HepG2 (cell line): ENCODE measurements around the gene TMEM87A. TPM values are rescaled to one million over a fixed set of nuclear protein-coding genes. Genes with fewer than 3 reads are reported as not detected.

ENCODE experiments used
- ATAC-seq: fragments of 200-7000 bp; cut with Tn5 transposase; 3 replicates; pipeline ENCODE4 v1.9.1; 2020; ENCODE audit warnings: mild to moderate bottlenecking, moderate library complexity
- BruUV-seq: library from RNA; stranded (reverse); fragments of 400-500 nt; replicated peaks from 2 replicates; lab custom pipeline; 2021; lab: Mats Ljungman, UMichigan
- CTCF ChIA-PET: fragments of 300-600 bp; formaldehyde crosslinking; extraction: SDS; loops from one replicate; lab custom pipeline; 2021; ENCODE audit warnings: low total read pairs, inconsistent platforms, low intra/inter-chr PET ratio; lab: Yijun Ruan, JAX
- POLR2A ChIA-PET: fragments of 350-600 bp; sonication (Branson Sonifier 250); formaldehyde crosslinking; loops from one replicate; lab custom pipeline; 2020; ENCODE audit warnings: antibody characterized with exemption, inconsistent platforms; lab: Yijun Ruan, JAX
- DNase-seq: peaks from one replicate; pipeline ENCODE4 v3.0.0-alpha.2; 2015; ENCODE audit warnings: low spot score
- FAIRE-seq: peaks from 3 replicates; lab custom pipeline; 2011; peaks lifted over from hg19 to GRCh38; lab: Jason Lieb, UNC
- H2AFZ ChIP-seq: one replicate; pipeline ENCODE4 v1.6.1; 2011; ENCODE audit warnings: low read length, inconsistent platforms
- H3K27ac ChIP-seq: fragments of 300-600 bp; 3 replicates; pipeline ENCODE4 v1.8.0; 2011; ENCODE audit warnings: mixed run types, mild to moderate bottlenecking, mixed read lengths, low read length, inconsistent platforms; ENCODE audit not compliant: insufficient read depth; ENCODE audit errors: extremely low read length
- H3K27me3 ChIP-seq, 2 experiments: fragments of 200-600 bp in 1 of 2; 2 replicates in 1 of 2; 3 replicates in 1 of 2; pipeline versions ENCODE4 v1.6.0 to v1.8.0; 2011; ENCODE audit warnings: low read length in 2 of 2, mild to moderate bottlenecking in 2 of 2, moderate library complexity in 2 of 2, inconsistent platforms in 1 of 2; ENCODE audit not compliant: insufficient read depth in 2 of 2, control insufficient read depth in 1 of 2
- H3K36me3 ChIP-seq, 2 experiments: fragments of 200-600 bp in 1 of 2; replicated peaks in 1 of 2; 2 replicates in 1 of 2; 3 replicates in 1 of 2; pipeline versions ENCODE4 v1.5.1 to v1.8.0; 2011; ENCODE audit warnings: low read length in 2 of 2, inconsistent platforms in 1 of 2; ENCODE audit not compliant: insufficient read depth in 2 of 2, control insufficient read depth in 1 of 2
- H3K4me1 ChIP-seq: 2 replicates; pipeline ENCODE4 v1.5.1; 2012; ENCODE audit warnings: low read length, inconsistent platforms; ENCODE audit not compliant: insufficient read depth
- H3K4me2 ChIP-seq: 2 replicates; pipeline ENCODE4 v1.6.0; 2011; ENCODE audit warnings: low read depth, low read length, inconsistent platforms
- H3K4me3 ChIP-seq, 3 experiments: fragments of 200-600 bp in 1 of 3; sonication (generic), shearing (Covaris generic) in 1 of 3; replicated peaks in 1 of 3; 2 replicates each; pipeline ENCODE4 v1.5.1; 2011 to 2016; ENCODE audit warnings: low read length in 3 of 3, inconsistent platforms in 2 of 3, low read depth in 2 of 3, mild to moderate bottlenecking in 2 of 3, control low read depth in 1 of 3, mixed read lengths in 1 of 3; ENCODE audit not compliant: insufficient read depth in 1 of 3
- H3K79me2 ChIP-seq: one replicate; pipeline ENCODE4 v1.6.1; 2011; ENCODE audit warnings: low read length, inconsistent platforms; ENCODE audit not compliant: insufficient read depth
- H3K9ac ChIP-seq: 2 replicates; pipeline ENCODE4 v1.6.0; 2011; ENCODE audit warnings: mild to moderate bottlenecking, low read depth, low read length, inconsistent platforms; ENCODE audit not compliant: insufficient read depth
- H3K9me3 ChIP-seq: 2 replicates; pipeline ENCODE4 v1.5.1; 2012; ENCODE audit warnings: mild to moderate bottlenecking, low read length
- H4K20me1 ChIP-seq: 2 replicates; pipeline ENCODE4 v1.6.0; 2011; ENCODE audit warnings: inconsistent platforms, mild to moderate bottlenecking, low read length, moderate library complexity; ENCODE audit not compliant: insufficient read depth
- AGO2 ChIP-seq: fragments of 200-400 bp; formaldehyde crosslinking; optimal IDR thresholded peaks from 2 replicates; pipeline ENCODE3; 2017; ENCODE audit warnings: mild to moderate bottlenecking, low read depth, low read length, moderate library complexity
- GLI4 ChIP-seq: sonication (generic); formaldehyde crosslinking; IDR thresholded peaks from 2 replicates; pipeline ENCODE4 v1.5.1; 2020; ENCODE audit warnings: missing genetic modification reagents, mild to moderate bottlenecking, moderate library complexity, borderline replicate concordance
- GZF1 ChIP-seq: sonication (generic); formaldehyde crosslinking; IDR thresholded peaks from 2 replicates; pipeline ENCODE4 v1.5.1; 2020; ENCODE audit warnings: mild to moderate bottlenecking, missing genetic modification reagents
- HNF4G ChIP-seq, 2 experiments: sonication (generic) in 1 of 2; formaldehyde crosslinking in 1 of 2; IDR thresholded peaks; 2 replicates each; pipeline versions ENCODE4 v1.4.0 to v1.6.1; 2011 to 2020; ENCODE audit warnings: borderline replicate concordance in 2 of 2, low read depth in 2 of 2, mild to moderate bottlenecking in 2 of 2, low read length in 1 of 2, missing genetic modification reagents in 1 of 2, moderate library complexity in 1 of 2
- KDM5B ChIP-seq: sonication (generic); formaldehyde crosslinking; IDR thresholded peaks from 2 replicates; pipeline ENCODE4 v1.4.0; 2020; ENCODE audit warnings: missing genetic modification reagents, mild to moderate bottlenecking, borderline replicate concordance
- PCBP2 ChIP-seq: fragments of 200-400 bp; formaldehyde crosslinking; optimal IDR thresholded peaks from 2 replicates; pipeline ENCODE3; 2018; ENCODE audit warnings: low read length, low read depth; ENCODE audit not compliant: poor library complexity, severe bottlenecking
- REXO4 ChIP-seq: sonication (generic); formaldehyde crosslinking; IDR thresholded peaks from 2 replicates; pipeline ENCODE4 v1.8.0; 2022; ENCODE audit warnings: missing genetic modification reagents, mild to moderate bottlenecking, borderline replicate concordance
- RORA ChIP-seq: sonication (generic); formaldehyde crosslinking; IDR thresholded peaks from 2 replicates; pipeline ENCODE4 v1.5.0; 2020; ENCODE audit warnings: mild to moderate bottlenecking, missing genetic modification reagents, moderate library complexity
- ZNF180 ChIP-seq: sonication (generic); formaldehyde crosslinking; IDR thresholded peaks from 2 replicates; pipeline ENCODE4 v1.4.0; 2020; ENCODE audit warnings: low read depth, missing genetic modification reagents, borderline replicate concordance
- ZNF660 ChIP-seq: sonication (generic); formaldehyde crosslinking; IDR thresholded peaks from 2 replicates; pipeline ENCODE4 v1.5.1; 2020; ENCODE audit warnings: mild to moderate bottlenecking, low read depth, missing genetic modification reagents, borderline replicate concordance
- ZNF713 ChIP-seq: sonication (generic); formaldehyde crosslinking; IDR thresholded peaks from 2 replicates; pipeline ENCODE4 v1.4.0; 2020; ENCODE audit warnings: mild to moderate bottlenecking, missing genetic modification reagents
- ZNF777 ChIP-seq: sonication (generic); formaldehyde crosslinking; IDR thresholded peaks from 2 replicates; pipeline ENCODE4 v1.4.0; 2020; ENCODE audit warnings: missing genetic modification reagents
- ZSCAN29 ChIP-seq: sonication (generic); formaldehyde crosslinking; conservative IDR thresholded peaks from 2 replicates; pipeline ENCODE4 v1.4.0; 2020; ENCODE audit warnings: mild to moderate bottlenecking, missing genetic modification reagents
- WGBS: methylation state at CpG from one replicate; pipeline ENCODE4 v1.1.6; 2017; ENCODE audit warnings: low lambda C conversion rate; 5-methylcytosine and 5-hydroxymethylcytosine counted together
- in situ Hi-C: cut with HindIII; loops from 2 replicates; pipeline ENCODE4 v1.10.0; 2017; ENCODE audit warnings: low pct_unique_long_range_greater_than_20kb; ENCODE audit not compliant: extremely low pct_ligation_motif_present
- intact Hi-C: fragments of 100-400 bp; cut with micrococcal nuclease; formaldehyde crosslinking; loops from one replicate; pipeline ENCODE4 v1.10.0; 2022; ENCODE audit not compliant: unreplicated experiment
- polyA plus RNA-seq, 8 experiments: library from polyadenylated mRNA; depleted of rRNA in 3 of 8; stranded (reverse) in 7 of 8; unstranded in 1 of 8; fragments of >200 nt; fragmentation: Illumina TruSeq in 4 of 8; extraction: Trizol in 4 of 8; gene quantifications; 2 replicates each; pipeline versions ENCODE4 v1.2.1 to v1.2.3, GENCODE V29; 2011 to 2016; ENCODE audit warnings: low read depth in 4 of 8, missing spikeins in 1 of 8, mixed read lengths in 1 of 8; ENCODE audit not compliant: insufficient read depth in 1 of 8
- total RNA-seq, 5 experiments: library from RNA; depleted of rRNA; stranded (reverse); fragments of >200 nt; fragmentation: Illumina TruSeq; extraction: Trizol; gene quantifications; 2 replicates each; pipeline ENCODE4 v1.2.3, GENCODE V29; 2016; ENCODE audit warnings: low read depth in 1 of 5
- TF ChIP-seq, protein P1 (sequence below): sonication (generic); formaldehyde crosslinking; IDR thresholded peaks from 2 replicates; pipeline ENCODE4 v1.4.0; 2020; ENCODE audit warnings: missing genetic modification reagents
- TF ChIP-seq, protein P2 (sequence below): IDR thresholded peaks from 2 replicates; pipeline ENCODE4 v1.6.1; 2018; ENCODE audit warnings: missing genetic modification reagents
- TF ChIP-seq, protein P3 (sequence below), 2 experiments: sonication (generic) in 1 of 2; formaldehyde crosslinking in 1 of 2; IDR thresholded peaks; 2 replicates each; pipeline versions ENCODE4 v1.6.1 to v1.9.0; 2014 to 2022; ENCODE audit warnings: antibody characterized with exemption in 1 of 2, borderline replicate concordance in 1 of 2, inconsistent platforms in 1 of 2, low read depth in 1 of 2, missing genetic modification reagents in 1 of 2

The TMEM87A gene
- total and polyA plus RNA-seq, 2 of the 13 experiments (the other 11 are each of a cell fraction or from before 2014, with no cell fraction given) = 20.2 to 42.8 TPM

DNA sequence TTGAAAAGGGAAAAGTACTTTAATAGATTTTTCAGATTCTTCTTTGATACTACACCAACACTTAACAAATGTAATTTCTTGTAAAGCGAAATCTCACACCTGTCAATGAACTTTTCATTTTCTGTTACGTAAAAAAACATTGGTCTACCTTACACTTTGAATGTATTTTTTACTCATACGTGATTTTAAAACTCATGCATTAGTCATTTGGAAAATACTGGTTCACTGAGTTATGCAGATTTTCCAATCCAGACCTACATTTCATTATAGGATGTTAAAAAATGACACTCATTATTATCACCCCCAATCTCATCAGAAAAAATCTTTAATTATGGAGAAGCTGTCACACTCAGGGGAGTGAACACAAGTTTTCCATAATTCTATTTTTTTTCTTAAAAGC is 79.8 kb downstream of the TMEM87A start:
- Histone ChIP-seq H3K4me2 (no peak overlapping the region), H3K27me3 (no peaks in the 10 kb centered on the region; a peak in 1 of 5 replicates), H3K4me1 (peaks cover 37% of the 10 kb centered on the region), H3K4me3 (no peak overlapping the region), H3K9me3 (no peaks in the 10 kb centered on the region), H3K79me2 (no peaks in the 10 kb centered on the region), H4K20me1 (no peaks in the 10 kb centered on the region), H3K9ac (no peak overlapping the region), H2AFZ (no peak overlapping the region), H3K27ac (no peak overlapping the region), H3K36me3 (peaks cover 2 to 17% of the 10 kb centered on the region in 2 experiments; a peak in 4 of 5 replicates)
- BruUV-seq = no TSS peak
- POLR2A ChIA-PET = interaction anchor here (0.7 kb wide), 1 partner anchor 382 kb away, joined by 3 read pairs; the partner anchor contains the start of gene STARD9
- WGBS = 96% methylated on average over 3 of the region's 3 CpGs
- intact Hi-C loops = no loop called here
- in situ Hi-C loops = no loop called here
- ATAC-seq = no peak
- no peak for DNase-seq
- CTCF ChIA-PET = no interaction called here
- no peak for FAIRE-seq
- TF ChIP-seq ZNF777 (CRISPR knock-in tag) (no peak), GZF1 (CRISPR knock-in tag) (no peak), AGO2 (no peak), ZNF660 (CRISPR knock-in tag) (no peak), ZNF180 (CRISPR knock-in tag) (no peak), ZNF713 (CRISPR knock-in tag) (no peak), KDM5B (no peak), RORA (CRISPR knock-in tag) (no peak), ZSCAN29 (CRISPR knock-in tag) (no peak), GLI4 (CRISPR knock-in tag) (no peak), REXO4 (CRISPR knock-in tag) (no peak), PCBP2 (no peak), HNF4G (IDR thresholded peaks at IDR 0.05; ENCODE audit: borderline replicate concordance, low read depth, low read length) (no peak), HNF4G (CRISPR knock-in tag; IDR thresholded peaks at IDR 0.05; ENCODE audit: borderline replicate concordance, low read depth) (no peak)
- TF ChIP-seq, protein P1, sequence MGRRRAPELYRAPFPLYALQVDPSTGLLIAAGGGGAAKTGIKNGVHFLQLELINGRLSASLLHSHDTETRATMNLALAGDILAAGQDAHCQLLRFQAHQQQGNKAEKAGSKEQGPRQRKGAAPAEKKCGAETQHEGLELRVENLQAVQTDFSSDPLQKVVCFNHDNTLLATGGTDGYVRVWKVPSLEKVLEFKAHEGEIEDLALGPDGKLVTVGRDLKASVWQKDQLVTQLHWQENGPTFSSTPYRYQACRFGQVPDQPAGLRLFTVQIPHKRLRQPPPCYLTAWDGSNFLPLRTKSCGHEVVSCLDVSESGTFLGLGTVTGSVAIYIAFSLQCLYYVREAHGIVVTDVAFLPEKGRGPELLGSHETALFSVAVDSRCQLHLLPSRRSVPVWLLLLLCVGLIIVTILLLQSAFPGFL (CRISPR knock-in tag) = no peak
- TF ChIP-seq, protein P2, sequence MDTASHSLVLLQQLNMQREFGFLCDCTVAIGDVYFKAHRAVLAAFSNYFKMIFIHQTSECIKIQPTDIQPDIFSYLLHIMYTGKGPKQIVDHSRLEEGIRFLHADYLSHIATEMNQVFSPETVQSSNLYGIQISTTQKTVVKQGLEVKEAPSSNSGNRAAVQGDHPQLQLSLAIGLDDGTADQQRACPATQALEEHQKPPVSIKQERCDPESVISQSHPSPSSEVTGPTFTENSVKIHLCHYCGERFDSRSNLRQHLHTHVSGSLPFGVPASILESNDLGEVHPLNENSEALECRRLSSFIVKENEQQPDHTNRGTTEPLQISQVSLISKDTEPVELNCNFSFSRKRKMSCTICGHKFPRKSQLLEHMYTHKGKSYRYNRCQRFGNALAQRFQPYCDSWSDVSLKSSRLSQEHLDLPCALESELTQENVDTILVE (CRISPR knock-in tag) = no peak
- TF ChIP-seq, protein P3, sequence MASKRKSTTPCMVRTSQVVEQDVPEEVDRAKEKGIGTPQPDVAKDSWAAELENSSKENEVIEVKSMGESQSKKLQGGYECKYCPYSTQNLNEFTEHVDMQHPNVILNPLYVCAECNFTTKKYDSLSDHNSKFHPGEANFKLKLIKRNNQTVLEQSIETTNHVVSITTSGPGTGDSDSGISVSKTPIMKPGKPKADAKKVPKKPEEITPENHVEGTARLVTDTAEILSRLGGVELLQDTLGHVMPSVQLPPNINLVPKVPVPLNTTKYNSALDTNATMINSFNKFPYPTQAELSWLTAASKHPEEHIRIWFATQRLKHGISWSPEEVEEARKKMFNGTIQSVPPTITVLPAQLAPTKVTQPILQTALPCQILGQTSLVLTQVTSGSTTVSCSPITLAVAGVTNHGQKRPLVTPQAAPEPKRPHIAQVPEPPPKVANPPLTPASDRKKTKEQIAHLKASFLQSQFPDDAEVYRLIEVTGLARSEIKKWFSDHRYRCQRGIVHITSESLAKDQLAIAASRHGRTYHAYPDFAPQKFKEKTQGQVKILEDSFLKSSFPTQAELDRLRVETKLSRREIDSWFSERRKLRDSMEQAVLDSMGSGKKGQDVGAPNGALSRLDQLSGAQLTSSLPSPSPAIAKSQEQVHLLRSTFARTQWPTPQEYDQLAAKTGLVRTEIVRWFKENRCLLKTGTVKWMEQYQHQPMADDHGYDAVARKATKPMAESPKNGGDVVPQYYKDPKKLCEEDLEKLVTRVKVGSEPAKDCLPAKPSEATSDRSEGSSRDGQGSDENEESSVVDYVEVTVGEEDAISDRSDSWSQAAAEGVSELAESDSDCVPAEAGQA (IDR thresholded peaks at IDR 0.05; ENCODE audit: low read depth) = no peak
- TF ChIP-seq, protein P3 (CRISPR knock-in tag; IDR thresholded peaks at IDR 0.05; ENCODE audit: borderline replicate concordance) = no peak
